AG04449 (cell line): ENCODE measurements around the gene EIF3B.
"Not testable (repeated sequence)": the region's sequence is repeated elsewhere in the genome, so short reads cannot be mapped to it uniquely, and the experiment has no call there.

ENCODE experiments used
- CTCF ChIA-PET: fragments of 350-600 bp; formaldehyde crosslinking; extraction: SDS; loops from one replicate; lab custom pipeline; 2021; ENCODE audit warnings: antibody characterized with exemption; lab: Yijun Ruan, JAX
- POLR2A ChIA-PET: fragments of 400-600, 350-600 bp; formaldehyde crosslinking; extraction: SDS; loops from one replicate; lab custom pipeline; 2020; ENCODE audit warnings: antibody characterized with exemption, inconsistent platforms; lab: Yijun Ruan, JAX
- DNase-seq: peaks from one replicate; pipeline ENCODE4 v3.0.0-alpha.2; 2010; ENCODE audit warnings: low read depth, low spot score
- H3K4me3 ChIP-seq: 2 replicates; pipeline ENCODE4 v1.5.1; 2011; ENCODE audit warnings: low read depth, mild to moderate bottlenecking, control low read depth, low read length
- CTCF ChIP-seq: IDR thresholded peaks from one replicate; pipeline ENCODE4 v1.5.1; 2011; ENCODE audit warnings: mild to moderate bottlenecking, moderate library complexity, low read length, control low read depth, inconsistent platforms; ENCODE audit not compliant: insufficient read depth; ENCODE audit errors: missing control alignments

EIF3B gene

GRCh38 chr7:2336626-2337299 is 17.9 kb upstream of the EIF3B start:
- no peak overlapping the region for H3K4me3 ChIP-seq
- ChIA-PET POLR2A (no interaction called here), CTCF (interaction anchor here (2.1 kb wide), 1 partner anchor 11 kb away, joined by 15 read pairs; no protein-coding TSS in a partner anchor)
- TF ChIP-seq CTCF, result no peak
- DNase-seq, result no peak

GRCh38 chr7:2347351-2348063 is 7.1 kb upstream of the EIF3B start:
- not testable (repeated sequence) for H3K4me3 ChIP-seq, DNase-seq
- ChIA-PET POLR2A (interaction anchor here (1.0 to 1.2 kb wide), 2 partner anchors 99 to 115 kb away, joined by 3 read pairs; partner anchors contain the start of gene MAD1L1), CTCF (interaction anchor here (0.6 to 2.6 kb wide), 41 partner anchors 7 to 789 kb away, joined by 3 to 33 read pairs (median 4); partner anchors contain the start of genes MAD1L1, MRM2 and NUDT1)

GRCh38 chr7:2350055-2350454 is 4.6 kb upstream of the EIF3B start:
- POLR2A ChIA-PET, result no interaction called here
- DNase-seq, result no peak
- TF ChIP-seq CTCF, result no peak
- CTCF ChIA-PET, result interaction anchor here (0.7 kb wide), 1 partner anchor 23 kb away, joined by 3 read pairs; no protein-coding TSS in a partner anchor
- no peak overlapping the region for H3K4me3 ChIP-seq

GRCh38 chr7:2350861-2351260 is 3.8 kb upstream of the EIF3B start:
- no peak for TF ChIP-seq CTCF
- H3K4me3 ChIP-seq, result no peak overlapping the region
- ChIA-PET CTCF (interaction anchor here (0.7 kb wide), 1 partner anchor 24 kb away, joined by 3 read pairs; no protein-coding TSS in a partner anchor), POLR2A (no interaction called here)
- no peak for DNase-seq

GRCh38 chr7:2353113-2353935 is 1.3 kb upstream of the EIF3B start:
- DNase-seq, result no peak
- no peak for TF ChIP-seq CTCF
- ChIA-PET POLR2A (interaction anchor here (1.0 to 1.7 kb wide), 8 partner anchors 9 to 178 kb away, joined by 3 to 6 read pairs (median 4); partner anchors contain the start of genes MAD1L1, MRM2 and NUDT1), CTCF (interaction anchor here (1.3 to 3.4 kb wide), 3 partner anchors 11 to 144 kb away, joined by 3 to 16 read pairs (median 4); partner anchors contain the start of gene MAD1L1)
- peak overlapping the region; percentile 88 for H3K4me3 ChIP-seq

- no peak for TF ChIP-seq CTCF
- peak; percentile 19 for DNase-seq
- peak overlapping the region; percentile 88 for H3K4me3 ChIP-seq
- CTCF ChIA-PET, result interaction anchor here (1.5 to 3.4 kb wide), 2 partner anchors 11 to 144 kb away, joined by 4 to 16 read pairs; no protein-coding TSS in a partner anchor
- POLR2A ChIA-PET, result interaction anchor here (0.6 to 1.7 kb wide), 9 partner anchors 10 to 178 kb away, joined by 3 to 6 read pairs (median 4); partner anchors contain the start of genes MAD1L1, MRM2 and NUDT1
These were observed 766 bp upstream of the EIF3B start for GRCh38 chr7:2353936-2354185.
